ENCODE measurements around the gene PNMA6E.

- TF ChIP-seq CTCF (IDR thresholded peaks at IDR 0.05; ENCODE audit: borderline replicate concordance, extremely low read depth, low read length, poor library complexity, severe bottlenecking), result no peak
- no peak for TF ChIP-seq EZH2 (IDR thresholded peaks at IDR 0.05; ENCODE audit: borderline replicate concordance, low read depth, low read length, severe bottlenecking)
These were observed 20.7 kb upstream of the PNMA6E start for GRCh38 chrX:153421856-153422255.
